Measurements from ENCODE around the gene SRPK3. TPM values are rescaled to one million over a fixed set of nuclear protein-coding genes. Genes with fewer than 3 reads are reported as not detected.

The SRPK3 gene
- total and polyA plus RNA-seq, 2 donors (not counting 3 experiments of a cell fraction or from before 2014, with no cell fraction given) = 0.25 to 0.40 TPM

GRCh38 chrX:153830640-153831428 is 50.0 kb downstream of the SRPK3 start:
- TF ChIP-seq FOS (IDR thresholded peaks at IDR 0.05; ENCODE audit: borderline replicate concordance, insufficient read depth, low read length) = no peak
- TF ChIP-seq EZH2 (IDR thresholded peaks at IDR 0.05; ENCODE audit: borderline replicate concordance, low read depth, low read length, severe bottlenecking) = peak; percentile 79
- H4K20me1 ChIP-seq (replicated peaks; ENCODE audit: control insufficient read depth, extremely low read depth, insufficient read depth, low read length) = no peaks in the 10 kb centered on the region
- CTCF ChIA-PET = no interaction called here
- H3K4me3 ChIP-seq (replicated peaks in 1 of 3; ENCODE audit: insufficient read depth in 1 of 3, low read depth in 1 of 3, low read length in 3 of 3) = no peak overlapping the region
- no peaks in the 10 kb centered on the region for H3K9me3 ChIP-seq (replicated peaks; ENCODE audit: control insufficient read depth, insufficient read depth, low read length)
- intact Hi-C loops (cut with micrococcal nuclease) (no loop called here), dilution Hi-C loops (cut with MboI; ENCODE audit: extremely low pct_ligation_motif_present, low sequenced_read_pairs) (no loop called here)
- no TSS peak for BruUV-seq (replicated peaks)
- H3K27ac ChIP-seq (ENCODE audit: insufficient read depth, low read depth, low read length) = no peak overlapping the region
- no peak for FAIRE-seq
- no peaks in the 10 kb centered on the region for H3K79me2 ChIP-seq (ENCODE audit: control insufficient read depth, insufficient read depth, low read length)
- no peak overlapping the region for H3K9ac ChIP-seq (replicated peaks; ENCODE audit: extremely low read depth, insufficient read depth, low read length)
- no peak for DNase-seq (ENCODE audit: low read depth, low spot score)
- H3K36me3 ChIP-seq (ENCODE audit: control insufficient read depth in 2 of 2, extremely low read depth in 1 of 2, insufficient read depth in 2 of 2, low read length in 2 of 2) = no peaks in the 10 kb centered on the region
- POLR2A ChIA-PET = no interaction called here
- H3K4me2 ChIP-seq (ENCODE audit: insufficient read depth, low read length) = no peak overlapping the region
- peaks cover 31 to 38% of the 10 kb centered on the region in 2 experiments for H3K27me3 ChIP-seq (ENCODE audit: control insufficient read depth in 2 of 2, insufficient read depth in 2 of 2, low read length in 2 of 2)
- H3K9me1 ChIP-seq (replicated peaks; ENCODE audit: control insufficient read depth, extremely low read depth, insufficient read depth, low read length) = no peaks in the 10 kb centered on the region
- H3K4me1 ChIP-seq (ENCODE audit: control insufficient read depth, extremely low read depth, insufficient read depth, low read length) = no peaks in the 10 kb centered on the region
- no peak overlapping the region for H2AFZ ChIP-seq (ENCODE audit: low read depth, low read length)

DNA sequence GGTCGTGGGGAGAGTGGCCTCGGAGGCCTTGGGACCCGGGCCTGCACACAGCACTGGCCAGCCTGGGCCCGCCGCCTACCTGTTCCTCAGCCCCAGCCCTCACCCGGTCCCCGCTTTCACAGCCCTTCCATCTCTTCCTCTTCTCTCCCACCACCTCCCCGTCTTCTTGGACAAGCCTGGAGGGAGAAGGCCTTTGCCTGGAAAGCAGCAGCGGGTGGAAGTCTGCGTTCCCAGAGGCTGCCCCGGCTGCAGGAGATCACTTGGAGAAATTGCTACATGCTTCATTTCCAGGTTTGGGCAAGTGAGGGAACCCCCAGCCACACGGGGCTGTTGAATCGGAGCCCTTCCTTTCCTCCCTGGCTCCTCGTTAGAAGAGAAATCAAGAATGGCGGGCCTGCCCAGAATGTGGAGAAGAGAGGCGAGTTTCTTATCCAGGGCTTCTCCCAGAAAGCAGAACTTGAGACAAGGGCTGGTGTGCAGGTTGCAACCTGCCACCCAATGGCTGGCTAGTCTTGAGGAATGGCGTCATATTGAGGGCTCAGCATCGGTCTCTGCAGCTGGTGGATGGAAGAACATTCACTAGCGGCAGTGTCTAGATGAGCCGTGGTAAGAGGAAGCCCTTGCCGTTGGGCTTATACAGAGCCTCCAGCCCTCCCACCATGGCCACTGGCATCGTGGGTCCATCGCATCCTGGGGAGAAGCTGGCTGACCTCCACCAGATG is 50.7 kb downstream of the SRPK3 start:
- Histone ChIP-seq H3K27me3 (ENCODE audit: control insufficient read depth in 2 of 2, insufficient read depth in 2 of 2, low read length in 2 of 2) (peaks cover 31 to 38% of the 10 kb centered on the region in 2 experiments), H3K9me1 (replicated peaks; ENCODE audit: control insufficient read depth, extremely low read depth, insufficient read depth, low read length) (no peaks in the 10 kb centered on the region), H3K4me2 (ENCODE audit: insufficient read depth, low read length) (no peak overlapping the region), H3K4me3 (replicated peaks in 1 of 3; ENCODE audit: insufficient read depth in 1 of 3, low read depth in 1 of 3, low read length in 3 of 3) (no peak overlapping the region), H2AFZ (ENCODE audit: low read depth, low read length) (no peak overlapping the region), H3K9ac (replicated peaks; ENCODE audit: extremely low read depth, insufficient read depth, low read length) (no peak overlapping the region), H3K79me2 (ENCODE audit: control insufficient read depth, insufficient read depth, low read length) (no peaks in the 10 kb centered on the region), H3K4me1 (ENCODE audit: control insufficient read depth, extremely low read depth, insufficient read depth, low read length) (no peaks in the 10 kb centered on the region), H3K36me3 (ENCODE audit: control insufficient read depth in 2 of 2, extremely low read depth in 1 of 2, insufficient read depth in 2 of 2, low read length in 2 of 2) (no peaks in the 10 kb centered on the region), H3K9me3 (replicated peaks; ENCODE audit: control insufficient read depth, insufficient read depth, low read length) (no peaks in the 10 kb centered on the region), H3K27ac (ENCODE audit: insufficient read depth, low read depth, low read length) (no peak overlapping the region), H4K20me1 (replicated peaks; ENCODE audit: control insufficient read depth, extremely low read depth, insufficient read depth, low read length) (no peaks in the 10 kb centered on the region)
- no peak for DNase-seq (ENCODE audit: low read depth, low spot score)
- no TSS peak for BruUV-seq (replicated peaks)
- TF ChIP-seq MYC (IDR thresholded peaks at IDR 0.05; ENCODE audit: low read depth, low read length) = no peak
- TF ChIP-seq EZH2 (IDR thresholded peaks at IDR 0.05; ENCODE audit: borderline replicate concordance, low read depth, low read length, severe bottlenecking) = peak; percentile 54
- TF ChIP-seq JUN (IDR thresholded peaks at IDR 0.05; ENCODE audit: borderline replicate concordance, insufficient read depth, insufficient read length, low read depth) = no peak
- CTCF ChIA-PET = no interaction called here
- POLR2A ChIA-PET = no interaction called here
- FAIRE-seq = no peak
- intact Hi-C loops (cut with micrococcal nuclease) (no loop called here), dilution Hi-C loops (cut with MboI; ENCODE audit: extremely low pct_ligation_motif_present, low sequenced_read_pairs) (no loop called here)

All from endothelial cell of umbilical vein (primary cell).